GM19239 (cell line): ENCODE data around the gene KAT2B.

Source experiments
- DNase-seq: peaks from one replicate; pipeline ENCODE4 v3.0.0; 2011; ENCODE audit warnings: low spot score; ENCODE audit not compliant: insufficient read length
- FAIRE-seq: peaks from 2 replicates; lab custom pipeline; 2011; peaks lifted over from hg19 to GRCh38; lab: Jason Lieb, UNC

Gene KAT2B

GRCh38 chr3:20083953-20084352, 43.7 kb downstream of the KAT2B start:
- no peak for DNase-seq
- no peak for FAIRE-seq

- DNase-seq (no peak), FAIRE-seq (no peak)
These were observed 51.2 kb downstream of the KAT2B start for GRCh38 chr3:20091331-20092047.

GRCh38 chr3:20095470-20095869, 55.2 kb downstream of the KAT2B start:
- no peak for FAIRE-seq
- no peak for DNase-seq

- no peak for DNase-seq
- no peak for FAIRE-seq
These were observed 56.0 kb downstream of the KAT2B start for GRCh38 chr3:20096135-20096685.

- no peak for FAIRE-seq
- DNase-seq = no peak
These were observed 56.8 kb downstream of the KAT2B start for GRCh38 chr3:20097015-20097414.

- DNase-seq (no peak), FAIRE-seq (no peak)
These were observed 58.8 kb downstream of the KAT2B start for GRCh38 chr3:20099060-20099459.

- FAIRE-seq = peak; percentile 39
These were observed 59.9 kb downstream of the KAT2B start for GRCh38 chr3:20100151-20100550.

GRCh38 chr3:20101041-20101440, 60.8 kb downstream of the KAT2B start:
- FAIRE-seq = no peak
- no peak for DNase-seq

More at GRCh38 chr3:20100151-20100550, 59.9 kb downstream of the KAT2B start:
- DNase-seq = no peak

- DNase-seq (no peak), FAIRE-seq (peak; percentile 80)
These were observed 63.5 kb downstream of the KAT2B start for GRCh38 chr3:20103731-20104130.

GRCh38 chr3:20104167-20104661, 64.0 kb downstream of the KAT2B start:
- no peak for DNase-seq

GRCh38 chr3:20105513-20106280, 65.5 kb downstream of the KAT2B start:
- DNase-seq = no peak
- FAIRE-seq = no peak

More at GRCh38 chr3:20104167-20104661, 64.0 kb downstream of the KAT2B start:
- no peak for FAIRE-seq

GRCh38 chr3:20107722-20108121, 67.5 kb downstream of the KAT2B start:
- no peak for DNase-seq
- no peak for FAIRE-seq

- FAIRE-seq = no peak
These were observed 68.6 kb downstream of the KAT2B start for GRCh38 chr3:20108869-20109268.

GRCh38 chr3:20110826-20111225, 70.6 kb downstream of the KAT2B start:
- DNase-seq (no peak), FAIRE-seq (no peak)

More at GRCh38 chr3:20108869-20109268, 68.6 kb downstream of the KAT2B start:
- DNase-seq = no peak

GRCh38 chr3:20111836-20112235, 71.6 kb downstream of the KAT2B start:
- DNase-seq = no peak
- no peak for FAIRE-seq

- FAIRE-seq (no peak), DNase-seq (no peak)
These were observed 80.8 kb downstream of the KAT2B start for GRCh38 chr3:20121088-20121487.

- FAIRE-seq = no peak
- DNase-seq = no peak
These were observed 82.9 kb downstream of the KAT2B start for GRCh38 chr3:20123131-20123652.

- no peak for FAIRE-seq
- no peak for DNase-seq
These were observed 85.0 kb downstream of the KAT2B start for GRCh38 chr3:20125289-20125688.

GRCh38 chr3:20125897-20126296, 85.7 kb downstream of the KAT2B start:
- peak; percentile 97 for FAIRE-seq
- peak; percentile 49 for DNase-seq

GRCh38 chr3:20128358-20128757, 88.1 kb downstream of the KAT2B start:
- no peak for FAIRE-seq

GRCh38 chr3:20130106-20130505, 89.9 kb downstream of the KAT2B start:
- no peak for FAIRE-seq
- DNase-seq = no peak

More at GRCh38 chr3:20128358-20128757, 88.1 kb downstream of the KAT2B start:
- DNase-seq = no peak
